GM12878 (cell line): ENCODE data around the gene DIP2C.

Experiments used
- CBX3 ChIP-seq: fragments of 200-600 bp; sonication (generic); IDR thresholded peaks from 2 replicates; pipeline ENCODE4 v1.6.1; 2016; ENCODE audit warnings: low read depth, borderline replicate concordance
- CTCF ChIP-seq, 3 experiments: IDR thresholded peaks in 2 of 3; conservative IDR thresholded peaks in 1 of 3; 2 replicates each; pipeline ENCODE4 v1.5.1; 2011; ENCODE audit warnings: low read depth in 3 of 3, low read length in 3 of 3, mild to moderate bottlenecking in 3 of 3, control low read depth in 2 of 3, moderate library complexity in 2 of 3, inconsistent platforms in 1 of 3, mixed read lengths in 1 of 3; ENCODE audit not compliant: control insufficient read depth in 2 of 3, insufficient read depth in 1 of 3; ENCODE audit errors: extremely low read depth in 1 of 3
- EP300 ChIP-seq, 2 experiments: fragments of 150-350 bp in 1 of 2; IDR thresholded peaks; 2 replicates each; pipeline ENCODE4 v1.6.1; 2011 to 2012; ENCODE audit warnings: low read depth in 2 of 2, low read length in 2 of 2, borderline replicate concordance in 1 of 2, improper control_type of control experiment in 1 of 2, inconsistent platforms in 1 of 2; ENCODE audit not compliant: control insufficient read depth in 1 of 2
- POLR2A ChIP-seq: IDR thresholded peaks from 2 replicates; pipeline ENCODE4 v1.6.1; 2011; ENCODE audit warnings: low read depth, mild to moderate bottlenecking, low read length
- SREBF2 ChIP-seq: IDR thresholded peaks from 2 replicates; pipeline ENCODE4 v1.6.1; 2012; ENCODE audit warnings: mild to moderate bottlenecking, low read length

GRCh38 chr10:310976-311639, 378.4 kb downstream of the DIP2C start:
- TF ChIP-seq CTCF (IDR thresholded peaks at IDR 0.05 in 2 of 3, conservative IDR thresholded peaks at IDR 0.05 in 1 of 3; ENCODE audit: control insufficient read depth in 2 of 3, extremely low read depth in 1 of 3, insufficient read depth in 1 of 3, low read depth in 3 of 3, low read length in 3 of 3) (no peak), EP300 (IDR thresholded peaks at IDR 0.05; ENCODE audit: borderline replicate concordance in 1 of 2, control insufficient read depth in 1 of 2, low read depth in 2 of 2, low read length in 2 of 2) (no peak), SREBF2 (no peak), POLR2A (no peak), CBX3 (no peak)
